SK-N-DZ (cell line): ENCODE results near the gene SGMS1.
"Not testable (repeated sequence)": the region's sequence is repeated elsewhere in the genome, so short reads cannot be mapped to it uniquely, and the experiment has no call there.

Source experiments
- DNase-seq: peaks from one replicate; pipeline ENCODE4 v3.0.0-alpha.2; 2015; ENCODE audit warnings: low spot score

SGMS1 gene

DNA sequence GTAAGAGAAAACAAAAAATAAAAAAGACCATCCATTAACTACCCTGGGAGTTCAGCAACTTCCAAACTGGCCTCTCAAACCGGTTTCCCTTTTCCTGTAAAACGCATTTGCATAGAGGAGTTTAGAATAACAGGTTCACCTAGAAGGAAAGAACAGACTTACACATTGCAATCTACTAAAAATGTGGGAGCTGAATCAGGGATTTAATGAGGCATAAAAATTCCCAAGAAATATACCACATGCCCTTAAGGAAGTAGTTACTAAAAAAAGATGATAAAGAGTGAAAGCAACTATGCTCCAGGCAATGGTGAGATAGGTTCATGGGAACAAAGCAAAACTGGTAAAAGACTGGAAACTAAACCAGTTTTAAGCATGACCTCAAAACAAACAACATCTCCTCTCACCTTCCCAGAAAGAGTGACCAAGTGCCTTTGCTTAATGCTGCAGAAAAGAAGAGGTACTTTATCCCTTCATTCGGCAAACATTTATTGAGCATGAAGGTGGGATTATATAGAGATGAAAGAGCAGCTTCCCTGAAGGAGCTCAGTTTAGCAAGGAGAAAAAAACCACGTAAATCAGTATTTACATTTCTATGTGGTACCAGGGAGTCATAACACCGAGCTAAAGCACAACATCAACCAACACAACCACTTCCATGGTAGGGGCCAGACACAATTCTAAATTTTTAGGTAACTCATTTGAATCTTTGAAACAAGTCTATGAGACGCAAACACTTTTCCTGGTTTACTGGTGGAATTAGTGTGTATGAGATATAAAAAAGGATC lies 152.8 kb downstream of the SGMS1 start:
- DNase-seq = no peak

DNA sequence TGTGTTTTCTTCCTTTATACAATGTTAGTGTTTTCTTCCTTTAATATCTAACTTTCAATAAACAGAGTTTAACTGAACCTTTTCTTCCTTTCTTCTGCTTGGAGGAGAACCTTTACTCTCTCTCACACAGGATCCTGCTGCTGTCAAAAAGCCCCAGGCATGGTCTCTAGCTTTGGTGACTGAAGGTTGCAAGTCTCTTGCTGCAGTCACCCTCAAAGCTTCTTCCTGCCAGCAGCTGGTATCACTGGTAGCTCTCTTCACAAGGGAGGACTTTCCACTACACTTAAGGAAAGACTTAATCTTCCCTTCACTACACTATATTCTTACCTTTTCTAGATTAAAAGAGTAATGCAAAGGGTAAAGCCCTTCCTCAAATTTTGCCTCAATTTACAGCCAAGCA lies 153.4 kb downstream of the SGMS1 start:
- no peak for DNase-seq

GRCh38 chr10:50469778-50470193 lies 154.0 kb downstream of the SGMS1 start:
- DNase-seq = no peak

DNA sequence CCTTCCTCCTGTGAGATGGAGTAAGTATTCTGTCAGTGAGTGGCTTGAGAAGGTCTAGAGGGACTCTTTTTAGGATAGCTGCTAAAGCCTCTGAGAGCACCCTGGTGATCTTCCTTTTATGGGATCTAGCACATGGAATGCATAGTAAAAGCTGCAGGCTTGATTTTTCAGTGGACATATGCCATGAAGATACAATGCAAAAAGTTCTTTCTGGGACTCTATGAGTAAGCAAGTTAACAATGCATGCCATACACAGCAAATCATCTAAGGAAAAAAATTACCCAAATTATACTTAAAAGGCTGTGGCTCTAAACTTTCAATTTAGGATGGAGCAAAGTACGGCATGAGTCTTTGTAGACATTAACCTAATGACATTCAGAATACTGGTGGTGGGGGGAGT lies 154.5 kb downstream of the SGMS1 start:
- no peak for DNase-seq

GRCh38 chr10:50467209-50467608 lies 156.5 kb downstream of the SGMS1 start:
- no peak for DNase-seq

DNA sequence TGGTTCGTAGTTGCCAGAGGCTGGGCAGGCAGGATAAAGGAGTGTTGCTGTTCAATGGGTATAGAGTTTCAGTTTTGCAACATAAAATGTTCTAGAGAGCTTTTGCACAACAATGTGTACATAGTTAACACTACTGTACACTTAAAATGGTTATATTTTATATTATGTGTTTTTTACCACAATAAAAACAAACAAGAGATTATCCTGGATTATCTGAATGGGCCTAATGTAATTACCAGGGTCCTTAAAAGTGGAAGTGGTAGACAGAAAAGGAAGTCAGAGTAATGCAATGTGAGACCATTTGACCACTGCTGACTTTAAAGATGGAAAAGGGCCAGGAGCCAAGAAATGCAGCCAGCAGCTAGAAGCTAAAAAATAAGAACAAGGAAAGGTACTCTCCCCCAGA lies 159.7 kb downstream of the SGMS1 start:
- no peak for DNase-seq

- DNase-seq = no peak
Measured at GRCh38 chr10:50461834-50462233, 161.9 kb downstream of the SGMS1 start.

DNA sequence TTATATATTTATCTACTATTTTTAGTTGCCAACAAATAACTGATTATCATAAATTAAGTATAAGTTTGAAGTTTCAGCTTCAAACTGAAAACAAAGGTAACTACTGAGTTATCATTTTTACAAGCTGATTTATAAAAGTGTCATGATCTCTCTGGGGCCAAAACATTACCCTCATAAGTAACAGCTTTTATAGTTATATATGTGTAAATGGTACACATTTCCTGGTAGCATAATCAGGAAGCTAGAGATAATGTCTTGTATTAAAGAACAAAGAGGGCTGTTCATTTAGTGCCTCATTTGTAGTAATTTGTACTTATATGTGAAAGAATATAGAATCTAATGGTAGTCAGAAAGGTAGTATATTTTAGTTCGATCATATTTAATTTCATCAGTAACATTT lies 162.6 kb downstream of the SGMS1 start:
- DNase-seq = no peak

GRCh38 chr10:50456719-50457118 lies 167.0 kb downstream of the SGMS1 start:
- no peak for DNase-seq

DNA sequence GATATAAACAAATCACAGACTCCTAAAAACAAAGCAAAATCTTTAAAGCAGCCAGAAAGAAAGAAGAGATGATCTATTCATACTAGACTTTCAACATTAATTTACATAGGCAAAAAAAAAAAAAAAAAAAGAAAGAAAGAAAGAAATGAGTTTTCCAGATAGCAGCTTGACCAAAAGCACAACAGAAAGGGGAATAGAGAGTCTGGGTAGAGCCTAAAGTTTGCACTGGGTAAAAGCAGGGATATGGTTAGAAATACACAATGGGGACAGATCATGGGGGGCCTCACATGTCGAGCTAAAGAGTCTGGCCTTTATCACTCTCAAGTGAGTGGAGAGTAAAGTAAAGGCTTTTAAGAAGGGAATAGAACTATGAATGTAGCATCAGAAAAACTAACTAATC lies 169.8 kb downstream of the SGMS1 start:
- no peak for DNase-seq

DNA sequence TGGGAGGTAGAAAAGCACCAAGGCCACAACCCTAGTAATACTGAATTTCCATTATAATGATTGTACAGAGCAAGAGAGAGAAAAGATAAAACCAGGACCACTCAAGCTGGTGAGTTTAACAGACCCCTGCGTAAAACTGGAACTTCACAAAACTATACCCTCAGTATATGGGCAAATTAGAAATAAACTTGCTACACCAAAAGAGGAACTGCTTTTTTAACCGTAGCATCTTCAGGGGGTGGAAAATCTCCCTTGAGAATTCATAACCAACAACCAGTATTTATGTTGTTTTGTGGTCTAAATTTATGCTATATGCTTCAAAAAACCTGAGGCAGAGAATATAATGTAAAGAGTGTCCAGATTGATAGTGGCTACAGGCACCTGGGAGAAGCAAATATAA lies 171.2 kb downstream of the SGMS1 start:
- DNase-seq = no peak

DNA sequence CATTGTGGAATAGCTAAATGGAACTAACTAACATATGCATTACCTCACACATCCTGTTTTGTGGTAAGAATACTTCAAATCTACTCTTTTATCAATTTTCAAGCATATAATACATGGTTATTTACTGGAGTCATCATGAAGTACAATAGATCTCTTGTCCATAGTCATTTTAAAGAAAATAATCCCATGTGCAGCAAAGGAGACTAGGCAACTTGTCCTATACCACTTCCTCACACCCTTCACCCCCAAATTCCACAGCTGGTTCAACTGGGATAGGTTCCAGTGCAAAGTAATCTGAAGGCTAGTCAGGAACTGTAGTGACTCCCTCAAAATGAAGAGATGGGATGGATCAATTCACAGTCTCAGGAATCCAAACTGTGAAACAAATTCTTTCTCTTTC lies 176.1 kb downstream of the SGMS1 start:
- no peak for DNase-seq

DNA sequence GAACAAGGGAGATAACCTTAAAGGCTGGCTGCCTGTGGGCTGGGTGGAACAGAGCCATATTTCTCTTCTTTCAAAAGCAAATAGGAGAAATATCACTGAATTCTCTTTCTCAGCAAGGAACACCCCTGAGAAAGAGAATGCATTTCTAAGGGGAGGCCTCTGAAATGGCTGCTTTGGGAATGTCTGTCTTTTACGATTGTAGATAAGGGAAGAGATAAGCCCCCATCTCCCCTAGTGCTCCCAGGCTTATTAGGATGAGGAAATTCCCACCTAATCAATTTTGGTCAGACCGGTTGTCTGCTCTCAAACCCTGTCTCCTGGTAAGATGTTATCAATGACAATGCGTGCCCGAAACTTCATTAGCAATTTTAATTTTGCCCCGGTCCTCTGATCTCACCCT lies 178.0 kb downstream of the SGMS1 start:
- DNase-seq = not testable (repeated sequence)

DNA sequence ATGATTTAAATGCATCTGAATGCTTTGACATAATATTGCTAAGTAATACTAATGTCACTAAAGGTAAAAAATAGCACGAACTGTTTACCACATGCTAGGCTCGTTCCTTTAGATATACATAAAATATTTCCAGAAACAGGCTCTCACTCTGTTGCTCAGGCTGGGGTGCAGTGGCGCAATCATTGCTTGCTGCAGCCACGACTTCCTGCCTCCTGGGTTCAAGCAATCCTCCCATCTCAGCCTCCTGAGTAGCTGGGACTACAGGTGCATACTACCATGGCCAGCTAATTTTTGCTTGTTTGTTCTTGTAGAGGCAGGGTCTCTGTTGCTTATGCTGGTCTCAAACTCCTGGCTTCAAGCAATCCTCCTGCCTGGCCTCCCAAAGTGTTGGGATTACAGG lies 183.3 kb downstream of the SGMS1 start:
- DNase-seq = no peak

- DNase-seq = no peak
Measured at GRCh38 chr10:50439806-50440205, 183.9 kb downstream of the SGMS1 start.

GRCh38 chr10:50439187-50439586 lies 184.6 kb downstream of the SGMS1 start:
- DNase-seq = no peak

DNA sequence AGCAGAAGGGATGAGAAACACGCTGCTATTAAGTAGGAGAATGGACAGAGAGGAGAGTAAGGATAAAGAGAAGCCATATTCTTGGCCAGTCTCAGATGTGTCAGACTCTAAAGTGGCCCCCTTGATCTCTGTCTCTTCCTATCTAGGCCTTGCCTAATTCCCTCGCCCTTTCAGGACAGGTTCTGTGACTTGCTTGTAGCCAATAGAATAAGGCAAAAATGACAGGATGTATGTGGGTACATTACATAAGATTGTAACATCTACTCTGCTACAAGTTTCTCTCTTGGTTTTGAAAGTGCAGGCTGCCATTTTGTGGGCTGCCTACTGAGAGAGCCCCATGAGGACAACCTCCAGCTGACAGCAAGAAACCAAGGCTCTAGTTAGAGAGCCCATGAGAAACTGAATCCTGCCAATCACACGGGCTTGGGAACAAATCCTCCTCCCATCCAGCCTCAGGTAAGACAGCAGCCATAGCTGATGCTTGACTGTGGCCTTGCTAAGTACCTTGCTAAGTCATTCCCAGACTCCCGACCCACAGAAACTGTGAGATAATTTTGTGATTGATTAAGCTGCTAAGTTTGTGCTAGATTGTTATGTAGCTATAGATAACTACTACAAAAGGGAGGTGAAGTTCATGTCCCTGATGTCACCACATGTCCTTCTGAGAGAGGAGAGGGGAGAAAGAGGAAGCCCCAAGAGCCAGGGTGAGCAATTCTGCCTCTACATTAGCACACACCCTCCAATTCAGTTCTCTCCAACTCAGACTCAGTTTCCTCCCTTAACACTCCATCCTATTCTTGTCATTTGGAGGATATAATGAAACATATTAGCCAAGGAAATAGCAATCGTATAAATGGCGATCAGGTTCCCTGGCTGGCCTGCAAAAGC lies 185.5 kb downstream of the SGMS1 start:
- no peak for DNase-seq

- DNase-seq = no peak
Measured at GRCh38 chr10:50437248-50437647, 186.5 kb downstream of the SGMS1 start.

GRCh38 chr10:50436805-50437204 lies 187.0 kb downstream of the SGMS1 start:
- no peak for DNase-seq

DNA sequence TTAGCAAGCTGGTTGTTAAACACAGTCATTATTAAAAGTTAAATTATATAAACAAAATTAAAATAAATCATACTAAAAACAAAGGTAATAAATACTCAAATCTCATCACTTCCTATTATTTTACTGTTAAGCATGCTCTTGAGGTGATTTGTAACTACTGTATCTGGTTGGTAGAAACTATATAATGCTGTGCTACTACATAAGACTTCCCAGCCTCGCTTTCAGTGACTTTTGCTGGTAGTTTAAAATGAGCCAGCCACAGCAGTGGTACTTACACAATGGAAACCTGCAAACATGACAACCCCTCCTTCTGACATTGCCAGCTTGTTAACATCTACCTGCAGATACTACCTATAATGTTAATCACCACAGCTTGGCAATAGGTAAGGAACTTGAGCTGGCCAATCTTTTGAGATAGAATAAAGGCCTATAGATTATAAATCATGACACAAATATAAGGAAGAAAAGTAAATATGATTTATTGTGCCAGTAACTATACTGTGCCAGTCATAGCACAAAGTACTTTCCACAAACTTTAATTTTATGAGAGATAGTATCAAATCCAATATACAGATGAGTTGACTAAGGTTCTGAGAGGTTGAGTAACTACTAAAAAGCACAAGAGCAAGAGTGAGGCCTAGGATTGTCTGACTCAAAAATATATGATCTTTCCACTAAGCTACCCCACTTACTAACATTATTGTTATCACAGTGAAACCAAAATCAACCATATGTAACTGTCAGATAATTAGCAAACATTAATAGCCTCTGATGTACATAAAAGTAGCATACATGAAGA lies 191.3 kb downstream of the SGMS1 start:
- DNase-seq = no peak

GRCh38 chr10:50431791-50432190 lies 192.0 kb downstream of the SGMS1 start:
- no peak for DNase-seq

DNA sequence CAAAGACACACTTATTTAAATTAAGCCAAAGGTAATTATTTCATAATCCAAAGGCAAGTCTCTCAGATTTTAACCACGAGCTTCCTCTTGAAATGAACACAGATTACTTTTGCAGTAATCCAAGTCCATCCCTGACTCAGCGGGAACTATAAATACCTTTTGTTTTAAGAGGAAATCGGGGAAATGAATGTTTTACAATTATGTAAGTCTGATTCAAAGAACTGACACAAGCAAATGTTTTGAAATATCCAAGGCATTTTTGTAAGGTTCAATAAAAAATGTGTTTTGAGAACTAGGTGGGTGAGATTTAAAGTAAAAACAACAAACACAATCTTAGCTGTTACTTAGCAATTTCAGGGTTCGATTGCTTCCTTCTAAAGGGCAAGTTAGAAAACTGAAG lies 192.6 kb downstream of the SGMS1 start:
- no peak for DNase-seq
